ENCODE data around the gene ALDH4A1.

DNA sequence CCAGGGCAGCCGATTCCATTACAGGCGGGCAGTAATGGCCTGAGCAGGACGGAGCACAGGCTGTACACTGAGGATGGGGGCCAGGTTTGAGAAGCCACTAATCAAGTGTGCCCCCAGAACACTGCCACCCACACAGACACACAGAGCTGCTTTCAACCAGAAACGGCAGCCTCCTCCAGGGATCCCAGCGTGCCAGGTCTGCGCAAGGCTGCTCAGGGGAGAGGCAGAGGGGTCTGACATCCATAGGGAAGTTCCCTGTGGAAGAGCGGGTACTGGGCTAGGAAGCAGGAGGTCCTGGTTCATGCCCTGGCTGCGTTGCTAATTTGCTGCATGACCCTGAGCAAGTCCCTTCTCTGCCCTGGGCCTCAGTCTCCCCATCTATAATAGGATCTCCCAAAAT lies 26.1 kb upstream of the ALDH4A1 start:
- no peak for TF ChIP-seq TAF1 (IDR thresholded peaks at IDR 0.05; ENCODE audit: borderline replicate concordance, low read depth, low read length)
- TF ChIP-seq POLR2A (IDR thresholded peaks at IDR 0.05; ENCODE audit: low read depth, low read length), result no peak
- TF ChIP-seq POLR2AphosphoS5 (IDR thresholded peaks at IDR 0.05; ENCODE audit: low read depth, low read length), result no peak
